OCI-LY7 (cell line): ENCODE data around the gene YIPF1. TPM values are rescaled to one million over a fixed set of nuclear protein-coding genes. Genes with fewer than 3 reads are reported as not detected.

ENCODE experiments used
- BruUV-seq: library from RNA; stranded (reverse); fragments of 400-500 nt; replicated peaks from 2 replicates; lab custom pipeline; 2021; lab: Mats Ljungman, UMichigan
- CTCF ChIA-PET: fragments of 300-600 bp; sonication (Branson Sonifier 250); formaldehyde crosslinking; loops from one replicate; lab custom pipeline; 2022; ENCODE audit warnings: antibody characterized with exemption; ENCODE audit not compliant: unreplicated experiment; lab: Charles Lee
- POLR2A ChIA-PET: fragments of 300-600 bp; sonication (Branson Sonifier 250); formaldehyde crosslinking; loops from one replicate; lab custom pipeline; 2022; ENCODE audit warnings: antibody characterized with exemption; lab: Charles Lee
- DNase-seq: peaks from one replicate; pipeline ENCODE4 v3.0.0-alpha.2; 2015; ENCODE audit warnings: low spot score
- H2AFZ ChIP-seq: fragments of 200-600 bp; sonication (generic), shearing (Covaris generic); 2 replicates; pipeline ENCODE4 v1.6.1; 2014; ENCODE audit warnings: mild to moderate bottlenecking, antibody characterized with exemption, low read length, moderate library complexity
- H3K27ac ChIP-seq: fragments of 200-600 bp; sonication (generic); 2 replicates; pipeline ENCODE4 v1.5.1; 2014; ENCODE audit warnings: mixed run types, low read depth, mild to moderate bottlenecking, moderate library complexity, low read length, inconsistent platforms; ENCODE audit not compliant: poor library complexity, severe bottlenecking
- H3K36me3 ChIP-seq: fragments of 200-600 bp; sonication (generic); 2 replicates; pipeline ENCODE4 v1.6.1; 2014; ENCODE audit warnings: mild to moderate bottlenecking, antibody characterized with exemption, low read length, moderate library complexity, mixed read lengths; ENCODE audit not compliant: insufficient read depth
- H3K4me1 ChIP-seq: fragments of 200-600 bp; sonication (generic); 2 replicates; pipeline ENCODE4 v1.5.1; 2014; ENCODE audit warnings: mild to moderate bottlenecking, low read length; ENCODE audit not compliant: insufficient read depth, poor library complexity, severe bottlenecking
- H3K4me2 ChIP-seq: fragments of 200-600 bp; sonication (generic); 2 replicates; pipeline ENCODE4 v1.6.1; 2014; ENCODE audit warnings: mild to moderate bottlenecking, low read length
- H3K4me3 ChIP-seq: fragments of 200-600 bp; sonication (generic); 2 replicates; pipeline ENCODE4 v1.5.1; 2014; ENCODE audit warnings: mild to moderate bottlenecking, low read depth, low read length; ENCODE audit not compliant: poor library complexity, severe bottlenecking
- H3K79me2 ChIP-seq: fragments of 200-600 bp; sonication (generic); 2 replicates; pipeline ENCODE4 v1.6.1; 2016; ENCODE audit warnings: low read depth, mild to moderate bottlenecking, low read length, moderate library complexity, mixed read lengths; ENCODE audit not compliant: insufficient read depth
- H3K9me2 ChIP-seq: fragments of 200-600 bp; sonication (generic); 2 replicates; pipeline ENCODE4 v1.6.1; 2016; ENCODE audit warnings: mild to moderate bottlenecking, low read length, mixed read lengths; ENCODE audit not compliant: insufficient read depth
- H3K9me3 ChIP-seq: fragments of 200-600 bp; sonication (generic); 2 replicates; pipeline ENCODE4 v1.6.1; 2014; ENCODE audit warnings: mild to moderate bottlenecking, mixed run types, low read length, mixed read lengths
- H4K20me1 ChIP-seq: fragments of 200-600 bp; sonication (generic); 2 replicates; pipeline ENCODE4 v1.6.1; 2014; ENCODE audit warnings: mild to moderate bottlenecking, antibody characterized with exemption, low read length, moderate library complexity, mixed read lengths; ENCODE audit not compliant: insufficient read depth
- CTCF ChIP-seq: fragments of 200-600 bp; sonication (generic); conservative IDR thresholded peaks from 2 replicates; pipeline ENCODE4 v1.5.1; 2014; ENCODE audit warnings: mild to moderate bottlenecking, antibody characterized with exemption, low read length, moderate library complexity, mixed read lengths
- EZH2phosphoT487 ChIP-seq: fragments of 200-600 bp; sonication (generic); IDR thresholded peaks from 2 replicates; pipeline ENCODE4 v1.6.1; 2018; ENCODE audit warnings: low read depth, borderline replicate concordance, mild to moderate bottlenecking, mixed run types, antibody characterized with exemption, low read length, moderate library complexity, mixed read lengths
- intact Hi-C: fragments of 100-400 bp; cut with micrococcal nuclease; formaldehyde crosslinking; loops from one replicate; pipeline ENCODE4 v1.10.0; 2022; ENCODE audit not compliant: unreplicated experiment
- total RNA-seq, 2 experiments: library from RNA; depleted of rRNA in 1 of 2; stranded (reverse); fragments of >200 nt in 1 of 2; shearing (Covaris generic) in 1 of 2; gene quantifications; 2 replicates each; pipeline ENCODE4 v1.2.3, GENCODE V29; 2014 to 2022

The YIPF1 gene
- total RNA-seq, 2 experiments from 2014 or later, result 15.0 to 16.7 TPM

GRCh38 chr1:53851571-53852285 lies 37.9 kb downstream of the YIPF1 start:
- Histone ChIP-seq H3K27ac (no peak overlapping the region), H3K4me3 (no peak overlapping the region), H3K9me3 (no peaks in the 10 kb centered on the region), H3K79me2 (no peaks in the 10 kb centered on the region), H2AFZ (no peak overlapping the region), H3K4me2 (no peak overlapping the region), H4K20me1 (no peaks in the 10 kb centered on the region), H3K36me3 (peaks cover under 1% of the 10 kb centered on the region; the same call in 1 of the 2 replicates), H3K4me1 (no peaks in the 10 kb centered on the region), H3K9me2 (no peaks in the 10 kb centered on the region)
- no peak for DNase-seq
- ChIA-PET POLR2A (interaction anchor here (0.7 kb wide), 1 partner anchor 101 kb away, joined by 3 read pairs; no protein-coding TSS in a partner anchor), CTCF (interaction anchor here (0.6 kb wide), 2 partner anchors 30 to 510 kb away, joined by 4 to 6 read pairs; no protein-coding TSS in a partner anchor)
- no TSS peak for BruUV-seq
- intact Hi-C loops, result no loop called here
- TF ChIP-seq EZH2phosphoT487, result no peak
- TF ChIP-seq CTCF, result no peak

DNA sequence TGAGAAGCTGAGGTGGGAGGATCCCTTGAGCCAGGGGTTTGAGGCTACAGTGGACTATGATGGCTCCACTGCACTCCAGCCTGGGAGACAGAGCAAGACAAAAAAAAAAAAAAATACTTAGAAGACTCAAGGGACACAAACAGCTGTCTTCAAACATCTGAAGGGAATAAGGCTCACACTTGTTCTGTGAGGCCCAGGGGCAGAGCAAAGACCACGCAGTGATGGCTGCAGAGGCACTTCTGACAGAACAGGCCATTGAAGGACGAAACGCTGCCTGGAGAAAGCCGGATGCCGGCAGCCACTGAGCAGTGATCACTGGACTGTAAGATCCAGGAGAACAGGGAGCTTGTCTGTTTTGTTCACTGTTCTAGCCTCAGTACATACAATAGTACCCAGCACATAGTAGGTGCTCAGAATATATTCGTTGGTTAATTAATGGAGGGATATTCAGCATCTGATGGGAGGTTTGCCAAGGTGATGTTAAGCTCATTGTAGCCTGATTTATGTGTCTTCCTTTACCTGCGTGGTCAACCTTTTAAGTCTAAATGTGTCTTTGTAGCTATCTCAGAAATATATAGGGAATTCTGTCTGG lies 39.4 kb downstream of the YIPF1 start:
- Histone ChIP-seq H2AFZ (no peak overlapping the region), H4K20me1 (no peaks in the 10 kb centered on the region), H3K27ac (no peak overlapping the region), H3K4me1 (no peaks in the 10 kb centered on the region), H3K79me2 (no peaks in the 10 kb centered on the region), H3K4me3 (no peak overlapping the region), H3K4me2 (no peak overlapping the region), H3K9me3 (no peaks in the 10 kb centered on the region), H3K9me2 (no peaks in the 10 kb centered on the region), H3K36me3 (no peaks in the 10 kb centered on the region)
- ChIA-PET POLR2A (interaction anchor here (0.7 to 0.8 kb wide), 2 partner anchors 22 to 637 kb away, joined by 3 to 5 read pairs; no protein-coding TSS in a partner anchor), CTCF (no interaction called here)
- intact Hi-C loops, result no loop called here
- BruUV-seq, result no TSS peak
- no peak for DNase-seq
- TF ChIP-seq CTCF (no peak), EZH2phosphoT487 (no peak)

GRCh38 chr1:53847980-53848379 lies 41.6 kb downstream of the YIPF1 start:
- Histone ChIP-seq H3K4me1 (no peaks in the 10 kb centered on the region), H4K20me1 (no peaks in the 10 kb centered on the region), H3K27ac (no peak overlapping the region), H3K36me3 (no peaks in the 10 kb centered on the region), H3K4me2 (no peak overlapping the region), H2AFZ (no peak overlapping the region), H3K9me2 (no peaks in the 10 kb centered on the region), H3K9me3 (no peaks in the 10 kb centered on the region), H3K79me2 (no peaks in the 10 kb centered on the region), H3K4me3 (no peak overlapping the region)
- CTCF ChIA-PET, result interaction anchor here (0.5 kb wide), 1 partner anchor 761 kb away, joined by 4 read pairs; no protein-coding TSS in a partner anchor
- no peak for DNase-seq
- BruUV-seq, result no TSS peak
- TF ChIP-seq CTCF (no peak), EZH2phosphoT487 (no peak)
- POLR2A ChIA-PET, result interaction anchor here (0.6 kb wide), 1 partner anchor 1527 kb away, joined by 3 read pairs; no protein-coding TSS in a partner anchor
- intact Hi-C loops, result no loop called here
